AML-193 (cell line): ENCODE data around the gene AP1M2.
"Not testable (repeated sequence)": the region's sequence is repeated elsewhere in the genome, so short reads cannot be mapped to it uniquely, and the experiment has no call there.

ENCODE experiments used
- DNase-seq, 2 experiments: peaks; one replicate each; lab custom pipeline; 2025; lab: John Stamatoyannopoulos, UW

The AP1M2 gene

DNA sequence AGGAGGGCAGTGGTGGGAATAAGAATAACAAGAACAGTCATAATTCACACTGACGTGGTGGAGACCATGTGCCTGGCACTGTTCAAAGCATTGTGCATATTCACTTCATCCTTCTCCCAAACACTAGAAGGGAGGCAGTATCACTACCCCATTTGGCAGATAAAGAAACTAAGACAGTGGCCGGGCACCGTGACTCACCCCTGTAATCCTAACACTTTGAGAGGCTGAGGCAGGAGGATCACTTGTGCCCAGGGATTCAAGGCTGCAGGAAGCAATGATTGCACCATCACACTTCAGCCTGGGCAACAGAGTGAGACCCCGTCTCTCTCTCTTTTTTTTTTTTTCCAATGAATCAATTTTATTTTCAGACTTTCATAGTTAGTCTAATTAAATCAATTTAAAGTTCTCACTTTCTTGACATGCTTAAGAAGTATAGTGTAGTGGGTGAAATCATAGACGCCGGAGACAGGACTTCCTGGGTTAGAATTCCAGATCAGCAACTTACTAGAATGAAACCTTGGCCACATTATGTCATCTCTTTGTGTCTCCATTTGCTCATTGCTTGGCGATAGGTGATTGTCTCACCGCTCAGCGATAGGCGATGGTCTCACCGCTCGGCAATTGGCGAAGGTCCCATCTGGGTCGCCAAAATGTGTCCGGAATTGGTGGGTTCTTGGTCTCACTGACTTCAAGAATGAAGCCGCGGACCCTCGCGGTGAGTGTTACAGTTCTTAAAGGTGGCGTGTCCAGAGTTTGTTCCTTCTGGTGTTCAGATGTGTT lies 48.7 kb downstream of the AP1M2 start:
- DNase-seq, result no peak

DNA sequence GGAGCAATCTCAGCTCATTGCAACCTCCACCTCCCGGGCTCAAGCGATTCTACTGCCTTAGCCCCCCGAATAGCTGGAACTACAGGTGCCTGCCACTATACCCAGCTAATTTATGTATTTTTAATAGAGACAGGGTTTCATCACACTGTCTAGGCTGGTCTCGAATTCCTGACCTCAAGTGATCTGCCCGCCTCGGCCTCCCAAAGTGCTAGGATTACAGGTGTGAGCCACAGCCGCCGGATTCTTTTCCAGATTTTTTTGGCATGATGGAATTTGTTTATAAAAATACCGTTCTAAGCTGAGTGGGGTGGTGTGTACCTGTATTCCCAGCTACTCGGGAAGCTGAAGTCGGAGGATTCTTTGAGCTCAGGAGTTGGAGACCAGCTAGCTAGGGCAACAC lies 49.4 kb downstream of the AP1M2 start:
- no peak for DNase-seq

DNA sequence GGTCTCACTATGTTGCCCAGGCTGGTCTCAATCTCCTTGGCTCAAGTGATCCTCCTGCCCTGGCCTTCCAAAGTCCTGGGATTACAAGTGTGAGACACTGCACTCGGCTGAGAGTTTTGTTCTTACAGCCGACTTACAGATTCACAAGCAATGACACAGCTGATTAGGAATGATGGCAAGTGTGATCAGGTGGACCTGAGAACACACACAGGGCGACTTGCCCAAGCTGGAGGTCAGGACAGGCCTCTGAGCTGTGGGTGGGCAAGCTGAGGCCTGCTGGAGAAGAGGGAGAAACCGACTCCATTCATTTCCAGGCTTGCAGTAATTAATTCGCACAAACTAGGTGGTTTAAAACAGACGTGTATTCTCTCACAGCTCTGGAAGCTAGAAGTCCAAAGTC lies 51.5 kb downstream of the AP1M2 start:
- no peak for DNase-seq

DNA sequence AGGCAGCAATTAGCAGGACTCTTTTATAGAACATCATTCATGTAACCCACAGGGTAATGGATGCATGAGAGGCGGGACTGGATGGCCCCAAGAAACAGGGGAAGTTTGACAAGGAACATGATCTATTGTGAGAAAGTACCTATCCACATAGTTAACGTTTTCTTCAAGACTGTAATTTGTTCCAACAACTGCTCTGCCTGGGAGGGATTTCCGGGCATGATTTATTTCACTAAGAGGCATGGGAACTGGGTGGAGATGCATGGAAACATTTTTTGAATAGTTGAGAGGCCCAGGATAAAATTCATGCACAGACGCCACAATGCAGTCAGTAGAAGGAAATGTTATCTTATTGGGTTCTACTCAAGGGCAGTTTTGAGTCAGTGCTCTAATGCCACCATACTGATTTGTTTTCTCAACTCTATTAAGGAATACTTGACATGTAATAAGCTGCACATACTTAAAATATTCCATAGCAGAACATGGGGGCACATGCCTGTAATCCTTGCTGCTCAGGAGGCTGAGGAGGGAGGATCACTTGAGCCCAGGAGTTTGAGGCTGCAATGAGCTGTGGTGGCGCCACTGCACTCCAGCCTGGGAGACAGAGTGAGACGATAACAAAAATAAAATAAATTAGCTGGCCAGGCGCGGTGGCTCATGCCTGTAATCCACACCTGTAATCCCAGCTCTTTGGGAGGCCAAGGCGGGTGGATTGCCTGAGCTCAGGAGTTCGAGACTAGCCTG lies 53.3 kb downstream of the AP1M2 start:
- no peak for DNase-seq

DNA sequence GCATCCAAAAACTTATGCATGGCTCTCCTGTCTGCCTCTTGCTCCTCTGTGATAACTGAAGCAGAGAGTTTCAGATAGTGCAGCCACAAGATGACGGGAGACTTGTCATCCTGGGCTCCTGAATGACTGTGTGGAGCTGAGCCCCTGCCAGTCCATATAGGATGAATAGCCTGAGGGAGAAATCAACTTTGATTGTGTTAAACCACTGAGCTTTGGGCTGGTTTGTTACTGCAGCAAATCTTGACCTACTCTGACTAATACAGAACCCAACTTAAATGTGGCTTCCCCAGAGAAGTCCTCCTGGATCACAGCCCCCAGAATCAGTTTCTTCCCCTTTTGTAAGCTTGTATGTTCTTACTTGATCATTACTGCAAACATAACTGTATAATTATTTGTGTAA lies 54.7 kb downstream of the AP1M2 start:
- no peak for DNase-seq

DNA sequence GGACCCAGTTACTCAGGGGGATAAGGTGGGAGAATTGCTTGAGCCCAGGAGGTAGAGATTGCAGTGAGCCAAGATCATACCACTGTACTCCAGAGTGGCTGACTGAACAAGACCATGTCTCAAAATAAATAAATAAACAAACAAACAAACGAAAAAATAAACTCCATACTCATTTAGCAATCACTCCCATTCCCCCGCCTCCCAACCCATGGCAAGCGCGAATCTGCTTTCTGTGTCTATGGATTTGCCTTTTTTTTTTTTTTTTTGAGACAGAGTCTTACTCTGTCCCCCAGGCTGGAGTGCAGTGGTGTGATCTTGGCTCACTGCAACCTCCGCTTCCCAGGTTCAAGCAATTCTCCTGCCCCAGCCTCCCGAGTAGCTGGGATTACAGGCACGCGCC lies 60.2 kb downstream of the AP1M2 start:
- DNase-seq, result not testable (repeated sequence)

DNA sequence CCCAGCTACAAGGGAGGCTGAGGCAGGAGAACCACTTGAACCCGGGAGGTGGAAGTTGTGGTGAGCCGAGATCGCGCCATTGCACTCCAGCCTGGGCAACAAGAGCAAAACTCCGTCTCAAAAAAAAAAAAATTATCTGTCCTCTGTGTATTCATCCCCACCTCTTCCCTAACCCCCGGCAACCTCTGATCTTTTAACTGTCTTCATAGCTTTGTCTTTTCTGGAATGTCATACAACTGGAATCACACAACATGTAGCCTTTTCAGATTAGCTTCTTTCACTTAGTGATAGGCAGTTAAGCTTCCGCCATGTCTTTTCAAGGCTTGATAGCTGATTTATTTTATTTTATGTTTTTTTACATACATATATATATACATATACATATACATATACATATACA lies 61.5 kb downstream of the AP1M2 start:
- DNase-seq, result no peak

DNA sequence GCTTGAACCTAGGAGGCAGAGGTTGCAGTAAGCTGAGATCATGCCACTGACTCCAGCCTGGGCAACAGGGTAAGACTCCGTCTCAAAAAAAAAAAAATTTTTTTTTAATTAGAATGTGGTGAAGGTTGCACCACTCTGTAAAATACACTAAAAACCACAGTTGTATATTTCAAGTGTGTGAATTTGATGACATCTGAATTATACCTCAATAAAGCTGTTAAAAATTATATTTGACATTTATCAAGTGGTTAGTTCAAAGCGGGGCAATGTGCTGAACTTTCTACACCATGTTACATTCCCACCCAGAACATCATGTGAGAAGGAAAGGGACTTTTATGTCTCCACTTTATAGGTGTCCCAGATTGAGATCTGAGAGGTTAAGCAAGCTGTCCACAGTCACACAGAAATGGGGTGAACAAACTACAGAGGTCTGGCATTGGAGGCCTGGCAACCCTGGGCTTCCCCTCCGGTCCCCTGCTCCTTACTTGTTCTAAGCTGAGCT lies 63.9 kb downstream of the AP1M2 start:
- no peak for DNase-seq
